ENCODE measurements around the gene SELENBP1.
"Not testable (repeated sequence)": the region's sequence is repeated elsewhere in the genome, so short reads cannot be mapped to it uniquely, and the experiment has no call there.

The SELENBP1 gene

GRCh38 chr1:151372058-151372934, at the start of gene SELENBP1:
SELENBP1 (minus strand) TSS chr1:151372705; CDS start chr1:151372641, 64 bp downstream.
- peak; percentile 84 for DNase-seq (ENCODE audit: low read depth)

GRCh38 chr1:151419819-151420218, 47.3 kb upstream of the SELENBP1 start:
- no peak for DNase-seq (ENCODE audit: low read depth)

- DNase-seq (ENCODE audit: low read depth) = no peak
Measured at GRCh38 chr1:151418081-151418480, 45.6 kb upstream of the SELENBP1 start.

- DNase-seq (ENCODE audit: low read depth) = peak; percentile 28
Measured at GRCh38 chr1:151416231-151416630, 43.7 kb upstream of the SELENBP1 start.

GRCh38 chr1:151411884-151412283, 39.4 kb upstream of the SELENBP1 start:
- DNase-seq (ENCODE audit: low read depth) = no peak

- no peak for DNase-seq (ENCODE audit: low read depth)
Measured at GRCh38 chr1:151408891-151409290, 36.4 kb upstream of the SELENBP1 start.

GRCh38 chr1:151407304-151407703, 34.8 kb upstream of the SELENBP1 start:
- DNase-seq (ENCODE audit: low read depth) = no peak

GRCh38 chr1:151406176-151406575, 33.7 kb upstream of the SELENBP1 start:
- DNase-seq (ENCODE audit: low read depth) = no peak

- no peak for DNase-seq (ENCODE audit: low read depth)
Measured at GRCh38 chr1:151405187-151405951, 32.9 kb upstream of the SELENBP1 start.

- no peak for DNase-seq (ENCODE audit: low read depth)
Measured at GRCh38 chr1:151403612-151404011, 31.1 kb upstream of the SELENBP1 start.

- no peak for DNase-seq (ENCODE audit: low read depth)
Measured at GRCh38 chr1:151402764-151403163, 30.3 kb upstream of the SELENBP1 start.

GRCh38 chr1:151401860-151402259, 29.4 kb upstream of the SELENBP1 start:
- DNase-seq (ENCODE audit: low read depth) = no peak

GRCh38 chr1:151401125-151401788, 28.8 kb upstream of the SELENBP1 start:
- DNase-seq (ENCODE audit: low read depth) = no peak

- peak; percentile 91 for DNase-seq (ENCODE audit: low read depth)
Measured at GRCh38 chr1:151399324-151400171, 27.0 kb upstream of the SELENBP1 start, which contains the start of gene PSMB4. PSMB4 (plus strand) TSS chr1:151399573; CDS start chr1:151399588, 15 bp downstream.

- not testable (repeated sequence) for DNase-seq (ENCODE audit: low read depth)
Measured at GRCh38 chr1:151396265-151396664, 23.8 kb upstream of the SELENBP1 start.

GRCh38 chr1:151393583-151393982, 21.1 kb upstream of the SELENBP1 start:
- DNase-seq (ENCODE audit: low read depth) = no peak

- DNase-seq (ENCODE audit: low read depth) = no peak
Measured at GRCh38 chr1:151391079-151391563, 18.6 kb upstream of the SELENBP1 start.

- DNase-seq (ENCODE audit: low read depth) = not testable (repeated sequence)
Measured at GRCh38 chr1:151390221-151391078, 17.9 kb upstream of the SELENBP1 start.

- no peak for DNase-seq (ENCODE audit: low read depth)
Measured at GRCh38 chr1:151386002-151386401, 13.5 kb upstream of the SELENBP1 start.

- no peak for DNase-seq (ENCODE audit: low read depth)
Measured at GRCh38 chr1:151384584-151384983, 12.1 kb upstream of the SELENBP1 start.

All from stromal cell of bone marrow (primary cell).